ENCODE results near the gene MCEMP1. TPM values are rescaled to one million over a fixed set of nuclear protein-coding genes. Genes with fewer than 3 reads are reported as not detected.

MCEMP1 gene
- total RNA-seq, 1 experiment from 2014 or later, result 4.0 TPM

DNA sequence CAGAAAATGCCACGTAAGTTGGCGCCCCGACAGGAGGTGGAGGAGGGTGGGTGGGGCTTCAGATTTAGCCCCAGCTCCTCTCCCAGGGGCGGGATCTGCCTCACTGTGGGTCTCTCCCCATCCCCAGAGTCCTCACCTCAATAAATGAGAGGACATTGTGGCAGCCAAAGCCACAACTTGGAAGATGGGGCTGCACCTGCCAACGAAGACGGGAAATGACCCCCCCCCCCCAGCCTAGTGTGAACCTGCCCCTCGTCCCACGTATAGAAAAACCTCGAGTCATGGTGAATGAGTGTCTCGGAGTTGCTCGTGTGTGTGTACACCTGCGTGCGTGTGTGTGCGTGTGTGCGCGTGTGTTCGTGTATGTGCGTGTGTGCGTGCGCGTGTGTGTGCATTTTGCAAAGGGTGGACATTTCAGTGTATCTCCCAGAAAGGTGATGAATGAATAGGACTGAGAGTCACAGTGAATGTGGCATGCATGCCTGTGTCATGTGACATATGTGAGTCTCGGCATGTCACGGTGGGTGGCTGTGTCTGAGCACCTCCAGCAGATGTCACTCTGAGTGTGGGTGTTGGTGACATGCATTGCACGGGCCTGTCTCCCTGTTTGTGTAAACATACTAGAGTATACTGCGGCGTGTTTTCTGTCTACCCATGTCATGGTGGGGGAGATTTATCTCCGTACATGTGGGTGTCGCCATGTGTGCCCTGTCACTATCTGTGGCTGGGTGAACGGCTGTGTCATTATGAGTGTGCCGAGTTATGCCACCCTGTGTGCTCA lies 2.3 kb downstream of the MCEMP1 start:
- H3K4me3 ChIP-seq (ENCODE audit: low read depth, low read length, poor library complexity, severe bottlenecking), result no peak overlapping the region
- peaks cover 18% of the 10 kb centered on the region for H3K4me1 ChIP-seq (ENCODE audit: insufficient read depth, low read length, poor library complexity, severe bottlenecking)
- CTCF ChIA-PET, result interaction anchor here (0.7 kb wide), 1 partner anchor 922 kb away, joined by 4 read pairs; no protein-coding TSS in a partner anchor
- H3K27me3 ChIP-seq (replicated peaks; ENCODE audit: insufficient read depth, low read depth, low read length, poor library complexity), result no peaks in the 10 kb centered on the region
- H3K27ac ChIP-seq (ENCODE audit: low read depth, low read length, poor library complexity, severe bottlenecking), result no peak overlapping the region
- POLR2A ChIA-PET (ENCODE audit: low non-redundant PET), result no interaction called here
- no peaks in the 10 kb centered on the region for H3K9me3 ChIP-seq (ENCODE audit: low read depth, low read length, poor library complexity, severe bottlenecking)
- TF ChIP-seq CTCF (conservative IDR thresholded peaks at IDR 0.05; ENCODE audit: low read depth, low read length) (0 out of 2 replicates have a peak, but pooled peaks have one; percentile 26), EZH2 (IDR thresholded peaks at IDR 0.05; ENCODE audit: borderline replicate concordance, low read depth, low read length, poor library complexity, severe bottlenecking) (no peak)
- DNase-seq (ENCODE audit: low spot score), result peak; percentile 37
- BruUV-seq (replicated peaks), result no TSS peak
- intact Hi-C loops (cut with micrococcal nuclease; ENCODE audit: unreplicated experiment), result no loop called here
- peaks cover 9% of the 10 kb centered on the region for H3K36me3 ChIP-seq (ENCODE audit: insufficient read depth, low read length, poor library complexity, severe bottlenecking)

DNA sequence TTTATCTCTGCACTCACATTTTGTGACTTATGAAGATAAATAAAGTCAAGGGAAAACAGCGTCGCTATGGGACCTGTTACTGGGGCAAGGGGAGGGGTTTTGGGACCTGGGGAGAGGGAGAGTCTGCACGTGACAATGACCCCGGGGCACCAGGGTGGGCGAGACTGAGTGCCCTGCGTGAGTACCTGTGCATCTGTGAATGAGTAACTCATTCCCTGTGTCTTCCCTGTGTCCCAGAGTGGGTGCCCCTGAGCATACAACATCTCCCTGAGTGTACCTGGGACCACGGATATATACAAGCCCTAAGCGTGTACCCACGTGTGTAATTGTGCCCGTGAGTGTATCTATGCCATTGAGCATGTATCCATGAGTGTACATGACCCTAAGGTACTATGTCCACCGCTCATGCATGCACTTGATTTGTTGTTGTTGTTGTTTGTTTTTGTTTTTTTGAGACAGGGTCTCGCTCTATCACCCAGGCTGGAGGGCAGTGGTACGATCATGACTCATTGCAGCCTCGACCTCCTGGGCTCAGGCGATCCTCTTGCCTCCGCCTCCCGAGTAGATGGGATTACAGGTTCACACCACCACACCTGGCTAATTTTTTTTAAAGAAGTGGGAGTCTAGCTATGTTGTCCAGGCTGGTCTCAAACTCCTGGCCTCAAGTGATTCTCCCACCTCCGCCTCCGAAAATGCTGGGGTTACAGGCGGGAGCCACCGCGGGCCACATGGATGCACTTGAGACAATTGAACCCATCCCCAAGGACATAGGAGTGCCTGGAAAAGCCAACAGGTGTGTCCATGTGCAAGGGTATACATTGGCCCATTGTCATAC lies 3.1 kb downstream of the MCEMP1 start:
- H3K27ac ChIP-seq (ENCODE audit: low read depth, low read length, poor library complexity, severe bottlenecking), result no peak overlapping the region
- no peaks in the 10 kb centered on the region for H3K9me3 ChIP-seq (ENCODE audit: low read depth, low read length, poor library complexity, severe bottlenecking)
- ChIA-PET CTCF (interaction anchor here (0.8 to 2.2 kb wide), 8 partner anchors 17 to 120 kb away, joined by 3 to 37 read pairs (median 9); partner anchors contain the start of genes PET100 and XAB2), POLR2A (ENCODE audit: low non-redundant PET) (no interaction called here)
- peaks cover 15% of the 10 kb centered on the region for H3K4me1 ChIP-seq (ENCODE audit: insufficient read depth, low read length, poor library complexity, severe bottlenecking)
- no peak for TF ChIP-seq CTCF (conservative IDR thresholded peaks at IDR 0.05; ENCODE audit: low read depth, low read length)
- TF ChIP-seq EZH2 (IDR thresholded peaks at IDR 0.05; ENCODE audit: borderline replicate concordance, low read depth, low read length, poor library complexity, severe bottlenecking), result no peak
- H3K27me3 ChIP-seq (replicated peaks; ENCODE audit: insufficient read depth, low read depth, low read length, poor library complexity), result no peaks in the 10 kb centered on the region
- intact Hi-C loops (cut with micrococcal nuclease; ENCODE audit: unreplicated experiment), result loop anchor here (1.0 to 5.0 kb wide), 4 partner anchors 27 to 313 kb away; no protein-coding TSS in a partner anchor
- H3K4me3 ChIP-seq (ENCODE audit: low read depth, low read length, poor library complexity, severe bottlenecking), result peak overlapping the region; percentile 97
- no peak for DNase-seq (ENCODE audit: low spot score)
- BruUV-seq (replicated peaks), result no TSS peak
- peaks cover 9% of the 10 kb centered on the region for H3K36me3 ChIP-seq (ENCODE audit: insufficient read depth, low read length, poor library complexity, severe bottlenecking)

DNA sequence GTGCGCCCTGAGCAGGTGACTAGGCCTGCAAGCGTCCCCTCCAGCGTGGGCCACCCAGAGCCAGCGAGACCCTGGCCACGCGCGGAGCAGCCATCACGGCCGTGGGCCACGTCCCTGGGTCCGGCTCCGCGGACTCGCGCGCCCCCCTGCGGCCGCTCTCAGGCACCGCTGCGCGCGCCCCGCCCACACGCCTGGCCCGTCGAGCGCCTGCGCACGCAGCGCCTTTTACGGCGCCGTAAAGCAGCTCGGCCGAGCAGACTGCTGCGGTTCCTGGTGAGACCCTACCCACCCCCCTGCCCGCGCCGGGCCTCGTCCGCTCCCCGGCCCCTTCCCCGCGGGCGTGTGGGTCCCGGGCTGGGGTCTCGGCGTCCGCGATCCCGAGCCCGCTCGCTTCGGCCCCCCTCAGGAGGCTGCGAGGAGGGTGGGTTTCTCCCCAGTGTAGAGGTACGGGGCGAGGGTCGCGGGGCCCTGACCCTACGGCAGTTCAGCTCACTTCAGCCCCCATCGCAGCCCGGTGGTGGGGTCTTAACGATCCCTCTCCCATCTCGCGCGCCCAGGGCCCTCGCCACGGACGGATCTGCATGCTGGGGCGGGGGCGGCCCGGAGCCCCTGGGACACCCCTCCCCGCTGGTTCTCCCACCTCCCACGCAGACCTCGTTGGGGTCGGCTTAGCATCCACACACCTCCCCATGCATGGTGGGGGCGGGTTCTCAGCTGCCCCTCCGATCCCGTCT lies 3.9 kb downstream of the MCEMP1 start, which contains the start of gene TRAPPC5:
TRAPPC5 (plus strand) TSS at position 228 of the 734 bp plus-strand sequence. CDS start 1,421 bp downstream, outside the sequence.
- Histone ChIP-seq H3K4me3 (ENCODE audit: low read depth, low read length, poor library complexity, severe bottlenecking) (peak within 1 kb of the TSS; percentile 97), H3K9me3 (ENCODE audit: low read depth, low read length, poor library complexity, severe bottlenecking) (no peaks in the 10 kb centered on the region), H3K4me1 (ENCODE audit: insufficient read depth, low read length, poor library complexity, severe bottlenecking) (peaks cover 15% of the 10 kb centered on the region), H3K27ac (ENCODE audit: low read depth, low read length, poor library complexity, severe bottlenecking) (peak within 1 kb of the TSS; percentile 76), H3K36me3 (ENCODE audit: insufficient read depth, low read length, poor library complexity, severe bottlenecking) (peaks cover 9% of the 10 kb centered on the region), H3K27me3 (replicated peaks; ENCODE audit: insufficient read depth, low read depth, low read length, poor library complexity) (no peaks in the 10 kb centered on the region)
- intact Hi-C loops (cut with micrococcal nuclease; ENCODE audit: unreplicated experiment), result loop anchor here (1.0 to 5.0 kb wide), 4 partner anchors 28 to 313 kb away; no protein-coding TSS in a partner anchor
- ChIA-PET CTCF (interaction anchor here (0.5 to 2.2 kb wide), 18 partner anchors 16 to 511 kb away, joined by 3 to 37 read pairs (median 4); partner anchors contain the start of genes PET100 and XAB2), POLR2A (ENCODE audit: low non-redundant PET) (interaction anchor here (0.6 kb wide), 1 partner anchor 149 kb away, joined by 3 read pairs; no protein-coding TSS in a partner anchor)
- peak; percentile 89 for DNase-seq (ENCODE audit: low spot score)
- BruUV-seq (replicated peaks), result no TSS peak
- TF ChIP-seq EZH2 (IDR thresholded peaks at IDR 0.05; ENCODE audit: borderline replicate concordance, low read depth, low read length, poor library complexity, severe bottlenecking) (no peak), CTCF (conservative IDR thresholded peaks at IDR 0.05; ENCODE audit: low read depth, low read length) (peak; percentile 67)

All from A673 (cell line).